ENCODE measurements around the gene ROBO2.

DNA sequence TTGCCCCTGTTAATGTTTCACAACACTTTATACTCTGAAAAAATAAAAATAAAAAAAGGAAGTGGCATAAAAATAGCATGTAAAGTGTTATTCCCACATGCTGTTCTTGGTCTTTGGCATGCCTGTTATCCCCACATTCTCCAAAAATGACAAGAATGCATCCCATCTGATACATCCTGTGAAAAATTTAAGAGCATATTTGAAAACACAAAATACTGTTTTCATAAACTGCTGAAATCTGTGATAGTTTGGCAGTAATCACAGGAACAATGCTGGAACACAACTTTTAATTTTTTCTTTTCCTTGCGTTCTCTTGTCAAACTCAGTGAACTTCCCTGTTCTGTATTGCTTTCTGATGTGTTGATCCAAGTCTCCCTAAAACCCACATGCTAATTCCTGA lies 288.8 kb downstream of the ROBO2 start:
- no peak for TF ChIP-seq CTCF (IDR thresholded peaks at IDR 0.05)
- no peak for TF ChIP-seq POLR2A (IDR thresholded peaks at IDR 0.05)

Data from lower leg skin (tissue), 3 donors.